Endothelial cell of umbilical vein (primary cell): ENCODE measurements around the gene SMOC1. TPM values are rescaled to one million over a fixed set of nuclear protein-coding genes. Genes with fewer than 3 reads are reported as not detected.

Experiments
- BruUV-seq: library from RNA; stranded (reverse); fragments of 400-500 nt; replicated peaks from 2 replicates; lab custom pipeline; 2021; lab: Mats Ljungman, UMichigan
- CTCF ChIA-PET: fragments of 300-600, 350-600 bp; sonication (Branson Sonifier 250); formaldehyde crosslinking; loops from one replicate; lab custom pipeline; 2021; ENCODE audit warnings: antibody characterized with exemption, inconsistent platforms; lab: Charles Lee
- POLR2A ChIA-PET: fragments of 300-600, 350-600 bp; sonication (Branson Sonifier 250); formaldehyde crosslinking; loops from one replicate; lab custom pipeline; 2021; ENCODE audit warnings: antibody characterized with exemption, inconsistent platforms; lab: Charles Lee
- DNase-seq: peaks from one replicate; pipeline ENCODE4 v3.0.0-alpha.2; 2011; ENCODE audit warnings: low read depth, low spot score
- FAIRE-seq: peaks from 2 replicates; lab custom pipeline; 2011; peaks lifted over from hg19 to GRCh38; lab: Jason Lieb, UNC
- H2AFZ ChIP-seq: 2 replicates; pipeline ENCODE4 v1.6.0; 2012; ENCODE audit warnings: low read depth, low read length, control low read depth, inconsistent platforms
- H3K27ac ChIP-seq: 2 replicates; pipeline ENCODE4 v1.5.1; 2011; ENCODE audit warnings: low read depth, mild to moderate bottlenecking, control low read depth, low read length, moderate library complexity; ENCODE audit not compliant: insufficient read depth
- H3K27me3 ChIP-seq, 2 experiments: 2 replicates each; pipeline versions ENCODE4 v1.6.0 to v1.6.1; 2011; ENCODE audit warnings: low read length in 2 of 2, mixed read lengths in 1 of 2; ENCODE audit not compliant: control insufficient read depth in 2 of 2, insufficient read depth in 2 of 2
- H3K36me3 ChIP-seq, 2 experiments: 2 replicates in 1 of 2; 3 replicates in 1 of 2; pipeline ENCODE4 v1.5.1; 2011; ENCODE audit warnings: low read length in 2 of 2, mild to moderate bottlenecking in 1 of 2, moderate library complexity in 1 of 2; ENCODE audit not compliant: control insufficient read depth in 2 of 2, insufficient read depth in 2 of 2; ENCODE audit errors: extremely low read depth in 1 of 2
- H3K4me1 ChIP-seq: 3 replicates; pipeline ENCODE4 v1.5.1; 2011; ENCODE audit warnings: mild to moderate bottlenecking, low read length; ENCODE audit not compliant: control insufficient read depth, insufficient read depth; ENCODE audit errors: extremely low read depth
- H3K4me2 ChIP-seq: 2 replicates; pipeline ENCODE4 v1.6.1; 2011; ENCODE audit warnings: low read length, control low read depth, mixed read lengths; ENCODE audit not compliant: insufficient read depth
- H3K4me3 ChIP-seq, 3 experiments: fragments of 200-600 bp in 1 of 3; sonication (generic), shearing (Covaris generic) in 1 of 3; replicated peaks in 1 of 3; 2 replicates each; pipeline ENCODE4 v1.5.1; 2011 to 2016; ENCODE audit warnings: control low read depth in 3 of 3, low read length in 3 of 3, mild to moderate bottlenecking in 2 of 3, inconsistent platforms in 1 of 3, low read depth in 1 of 3, moderate library complexity in 1 of 3; ENCODE audit not compliant: insufficient read depth in 1 of 3
- H3K79me2 ChIP-seq: 2 replicates; pipeline ENCODE4 v1.6.0; 2012; ENCODE audit warnings: low read length, inconsistent platforms; ENCODE audit not compliant: control insufficient read depth, insufficient read depth
- H3K9ac ChIP-seq: replicated peaks from 2 replicates; pipeline ENCODE3; 2011; ENCODE audit warnings: low read length, control low read depth; ENCODE audit not compliant: insufficient read depth; ENCODE audit errors: extremely low read depth
- H3K9me1 ChIP-seq: replicated peaks from 3 replicates; pipeline ENCODE4 v1.6.0; 2011; ENCODE audit warnings: mild to moderate bottlenecking, low read length; ENCODE audit not compliant: control insufficient read depth, insufficient read depth; ENCODE audit errors: extremely low read depth
- H3K9me3 ChIP-seq: replicated peaks from 2 replicates; pipeline ENCODE4 v1.5.1; 2012; ENCODE audit warnings: low read length, inconsistent platforms; ENCODE audit not compliant: control insufficient read depth, insufficient read depth
- H4K20me1 ChIP-seq: replicated peaks from 2 replicates; pipeline ENCODE3; 2011; ENCODE audit warnings: mild to moderate bottlenecking, low read length; ENCODE audit not compliant: control insufficient read depth, insufficient read depth; ENCODE audit errors: extremely low read depth
- EZH2 ChIP-seq: IDR thresholded peaks from 2 replicates; pipeline ENCODE4 v1.6.1; 2012; ENCODE audit warnings: borderline replicate concordance, low read depth, mild to moderate bottlenecking, moderate library complexity, low read length, inconsistent platforms; ENCODE audit not compliant: severe bottlenecking
- FOS ChIP-seq: IDR thresholded peaks from 2 replicates; pipeline ENCODE4 v1.6.1; 2011; ENCODE audit warnings: mild to moderate bottlenecking, low read length, moderate library complexity, borderline replicate concordance; ENCODE audit not compliant: insufficient read depth
- GATA2 ChIP-seq: IDR thresholded peaks from 2 replicates; pipeline ENCODE4 v1.7.0; 2011; ENCODE audit warnings: low read depth, mild to moderate bottlenecking, moderate library complexity, mixed read lengths, low read length; ENCODE audit not compliant: insufficient read length, insufficient read depth
- JUN ChIP-seq: IDR thresholded peaks from 2 replicates; pipeline ENCODE4 v1.6.1; 2011; ENCODE audit warnings: borderline replicate concordance, low read depth; ENCODE audit not compliant: insufficient read length, insufficient read depth
- MYC ChIP-seq: IDR thresholded peaks from one replicate; pipeline ENCODE4 v1.6.1; 2011; ENCODE audit warnings: mild to moderate bottlenecking, low read depth, low read length
- POLR2A ChIP-seq: IDR thresholded peaks from 2 replicates; pipeline ENCODE4 v1.6.1; 2012; ENCODE audit warnings: low read depth, mild to moderate bottlenecking, control low read depth, low read length
- POLR2AphosphoS5 ChIP-seq: IDR thresholded peaks from 2 replicates; pipeline ENCODE4 v1.6.1; 2012; ENCODE audit warnings: low read depth, mild to moderate bottlenecking, control low read depth, low read length, moderate library complexity; ENCODE audit not compliant: insufficient read depth
- dilution Hi-C: fragments of 300-500 bp; cut with MboI; formaldehyde crosslinking; loops from one replicate; pipeline ENCODE4 v1.15.0; 2019; ENCODE audit warnings: low sequenced_read_pairs; ENCODE audit not compliant: extremely low pct_ligation_motif_present
- intact Hi-C: fragments of 100-400 bp; cut with micrococcal nuclease; formaldehyde crosslinking; loops from one replicate; pipeline ENCODE4 v1.10.0; 2022
- polyA plus RNA-seq, 4 experiments: library from polyadenylated mRNA; depleted of rRNA in 3 of 4; stranded (reverse) in 3 of 4; unstranded in 1 of 4; fragments of >200 nt; gene quantifications; 2 replicates each; pipeline versions ENCODE4 v1.2.1 to v1.2.3, GENCODE V29; 2011 to 2012; ENCODE audit warnings: missing spikeins in 1 of 4
- total RNA-seq: library from RNA; stranded (reverse); gene quantifications from 2 replicates; pipeline ENCODE4 v1.2.3, GENCODE V29; 2021
- TF ChIP-seq, protein P1 (sequence below), 2 donors: IDR thresholded peaks; 1 replicate in 1 of 2; 2 replicates in 1 of 2; pipeline ENCODE4 v1.5.1; 2011; ENCODE audit warnings: low read length in 2 of 2, mild to moderate bottlenecking in 2 of 2, moderate library complexity in 2 of 2, control low read depth in 1 of 2, inconsistent platforms in 1 of 2, low read depth in 1 of 2; ENCODE audit not compliant: insufficient read depth in 1 of 2; ENCODE audit errors: extremely low read depth in 1 of 2
- TF ChIP-seq, protein P2 (sequence below): IDR thresholded peaks from 2 replicates; pipeline ENCODE4 v1.6.1; 2011; ENCODE audit not compliant: insufficient read depth, insufficient read length

The SMOC1 gene
- total and polyA plus RNA-seq, 2 donors (not counting 3 experiments of a cell fraction or from before 2014, with no cell fraction given): 0.97 to 1.1 TPM

DNA sequence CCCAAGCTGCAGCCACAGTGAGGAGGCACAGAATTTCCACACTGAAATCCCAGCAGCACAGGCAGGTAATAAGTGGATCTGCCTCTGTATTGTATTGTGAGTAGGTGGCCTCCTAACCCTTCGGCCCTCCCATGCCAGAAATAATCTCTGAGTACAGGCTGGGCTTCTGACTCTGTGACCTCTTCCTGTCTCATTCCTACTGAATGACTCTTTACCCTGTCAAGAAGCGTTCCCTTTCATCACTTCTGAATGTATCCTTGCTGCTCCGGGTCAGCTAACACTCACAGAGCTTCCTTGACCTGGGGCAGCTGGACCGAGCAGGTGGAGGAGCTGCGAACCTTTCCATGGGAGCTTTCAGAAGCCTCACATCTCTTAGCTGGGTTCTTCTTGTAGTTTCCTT lies 190.0 kb downstream of the SMOC1 start:
- H3K36me3 ChIP-seq: no peaks in the 10 kb centered on the region
- DNase-seq (no peak), FAIRE-seq (no peak)
- no peaks in the 10 kb centered on the region for H3K4me1 ChIP-seq
- no peak overlapping the region for H2AFZ ChIP-seq
- H3K4me2 ChIP-seq: no peak overlapping the region
- no peak overlapping the region for H3K4me3 ChIP-seq
- no peaks in the 10 kb centered on the region for H4K20me1 ChIP-seq
- TF ChIP-seq, protein P1, sequence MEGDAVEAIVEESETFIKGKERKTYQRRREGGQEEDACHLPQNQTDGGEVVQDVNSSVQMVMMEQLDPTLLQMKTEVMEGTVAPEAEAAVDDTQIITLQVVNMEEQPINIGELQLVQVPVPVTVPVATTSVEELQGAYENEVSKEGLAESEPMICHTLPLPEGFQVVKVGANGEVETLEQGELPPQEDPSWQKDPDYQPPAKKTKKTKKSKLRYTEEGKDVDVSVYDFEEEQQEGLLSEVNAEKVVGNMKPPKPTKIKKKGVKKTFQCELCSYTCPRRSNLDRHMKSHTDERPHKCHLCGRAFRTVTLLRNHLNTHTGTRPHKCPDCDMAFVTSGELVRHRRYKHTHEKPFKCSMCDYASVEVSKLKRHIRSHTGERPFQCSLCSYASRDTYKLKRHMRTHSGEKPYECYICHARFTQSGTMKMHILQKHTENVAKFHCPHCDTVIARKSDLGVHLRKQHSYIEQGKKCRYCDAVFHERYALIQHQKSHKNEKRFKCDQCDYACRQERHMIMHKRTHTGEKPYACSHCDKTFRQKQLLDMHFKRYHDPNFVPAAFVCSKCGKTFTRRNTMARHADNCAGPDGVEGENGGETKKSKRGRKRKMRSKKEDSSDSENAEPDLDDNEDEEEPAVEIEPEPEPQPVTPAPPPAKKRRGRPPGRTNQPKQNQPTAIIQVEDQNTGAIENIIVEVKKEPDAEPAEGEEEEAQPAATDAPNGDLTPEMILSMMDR (IDR thresholded peaks at IDR 0.05; ENCODE audit: extremely low read depth in 1 of 2, insufficient read depth in 1 of 2, low read depth in 1 of 2, low read length in 2 of 2): no peak
- TF ChIP-seq, protein P2, sequence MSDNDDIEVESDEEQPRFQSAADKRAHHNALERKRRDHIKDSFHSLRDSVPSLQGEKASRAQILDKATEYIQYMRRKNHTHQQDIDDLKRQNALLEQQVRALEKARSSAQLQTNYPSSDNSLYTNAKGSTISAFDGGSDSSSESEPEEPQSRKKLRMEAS: no peak
- no peak for TF ChIP-seq EZH2
- TF ChIP-seq FOS: no peak
- TF ChIP-seq GATA2: no peak
- TF ChIP-seq MYC: no peak
- no peak for TF ChIP-seq POLR2AphosphoS5
- no peak for TF ChIP-seq POLR2A
- TF ChIP-seq JUN: no peak
- no peaks in the 10 kb centered on the region for H3K9me3 ChIP-seq
- CTCF ChIA-PET: no interaction called here
- no peak overlapping the region for H3K9ac ChIP-seq
- POLR2A ChIA-PET: no interaction called here
- no peaks in the 10 kb centered on the region for H3K79me2 ChIP-seq
- dilution Hi-C loops (no loop called here), intact Hi-C loops (no loop called here)
- no peaks in the 10 kb centered on the region for H3K9me1 ChIP-seq
- no TSS peak for BruUV-seq
- no peak overlapping the region for H3K27ac ChIP-seq
- H3K27me3 ChIP-seq: no peaks in the 10 kb centered on the region
